ENCODE measurements around the gene ZFYVE27.

Gene ZFYVE27

GRCh38 chr10:97733256-97733655, 3.7 kb upstream of the ZFYVE27 start:
- no peak overlapping the region for H3K9ac ChIP-seq (ENCODE audit: low read depth, low read length)
- peaks cover 11% of the 10 kb centered on the region for H3K9me3 ChIP-seq (ENCODE audit: insufficient read depth, low read depth, low read length)
- WGBS: 90% methylated on average over 5 of the region's 5 CpGs
- no peaks in the 10 kb centered on the region for H3K36me3 ChIP-seq (ENCODE audit: insufficient read depth, low read length)
- no peak overlapping the region for H3K4me3 ChIP-seq (ENCODE audit: low read length)
- peaks cover 4% of the 10 kb centered on the region; the same call in 1 of the 2 replicates for H3K4me1 ChIP-seq (ENCODE audit: insufficient read depth, low read length)
- H3K27me3 ChIP-seq (ENCODE audit: insufficient read depth, low read length): peaks cover 25% of the 10 kb centered on the region
- no peak overlapping the region for H3K27ac ChIP-seq (ENCODE audit: low read depth, low read length)

GRCh38 chr10:97734021-97734420, 2.9 kb upstream of the ZFYVE27 start:
- H3K4me1 ChIP-seq (ENCODE audit: insufficient read depth, low read length): peaks cover 4% of the 10 kb centered on the region; the same call in 1 of the 2 replicates
- peaks cover 25% of the 10 kb centered on the region for H3K27me3 ChIP-seq (ENCODE audit: insufficient read depth, low read length)
- peaks cover 7% of the 10 kb centered on the region for H3K36me3 ChIP-seq (ENCODE audit: insufficient read depth, low read length)
- peaks cover 11% of the 10 kb centered on the region for H3K9me3 ChIP-seq (ENCODE audit: insufficient read depth, low read depth, low read length)
- H3K4me3 ChIP-seq (ENCODE audit: low read length): no peak overlapping the region
- H3K9ac ChIP-seq (ENCODE audit: low read depth, low read length): no peak overlapping the region
- H3K27ac ChIP-seq (ENCODE audit: low read depth, low read length): no peak overlapping the region
- 86% methylated on average over 6 of the region's 6 CpGs for WGBS

- no peak overlapping the region for H3K4me3 ChIP-seq (ENCODE audit: low read length)
- H3K4me1 ChIP-seq (ENCODE audit: insufficient read depth, low read length): peaks cover 4% of the 10 kb centered on the region; the same call in 1 of the 2 replicates
- no peak overlapping the region for H3K27ac ChIP-seq (ENCODE audit: low read depth, low read length)
- peaks cover 11% of the 10 kb centered on the region for H3K9me3 ChIP-seq (ENCODE audit: insufficient read depth, low read depth, low read length)
- WGBS: 79% methylated on average over 13 of the region's 13 CpGs
- no peak overlapping the region for H3K9ac ChIP-seq (ENCODE audit: low read depth, low read length)
- H3K27me3 ChIP-seq (ENCODE audit: insufficient read depth, low read length): peaks cover 25% of the 10 kb centered on the region
- H3K36me3 ChIP-seq (ENCODE audit: insufficient read depth, low read length): peaks cover 28% of the 10 kb centered on the region
These were observed 476 bp upstream of the ZFYVE27 start for GRCh38 chr10:97736403-97736901.

- Histone ChIP-seq H3K27me3 (ENCODE audit: insufficient read depth, low read length) (peaks cover 25% of the 10 kb centered on the region), H3K27ac (ENCODE audit: low read depth, low read length) (peak overlapping the region; percentile 82; the same call in 1 of the 2 replicates), H3K4me3 (ENCODE audit: low read length) (peak overlapping the region; percentile 77), H3K36me3 (ENCODE audit: insufficient read depth, low read length) (peaks cover 34% of the 10 kb centered on the region), H3K9me3 (ENCODE audit: insufficient read depth, low read depth, low read length) (peaks cover 11% of the 10 kb centered on the region), H3K4me1 (ENCODE audit: insufficient read depth, low read length) (peaks cover 4% of the 10 kb centered on the region; the same call in 1 of the 2 replicates), H3K9ac (ENCODE audit: low read depth, low read length) (peak overlapping the region; percentile 75)
- WGBS: 30% methylated on average over 14 of the region's 14 CpGs
These were observed 890 bp downstream of the ZFYVE27 start for GRCh38 chr10:97737770-97738265.

GRCh38 chr10:97738616-97739015, 1.7 kb downstream of the ZFYVE27 start:
- Histone ChIP-seq H3K36me3 (ENCODE audit: insufficient read depth, low read length) (peaks cover 41% of the 10 kb centered on the region), H3K27ac (ENCODE audit: low read depth, low read length) (no peak overlapping the region), H3K4me3 (ENCODE audit: low read length) (0 out of 2 replicates have a peak overlapping the region, but pooled peaks have one; percentile 77), H3K9me3 (ENCODE audit: insufficient read depth, low read depth, low read length) (peaks cover 11% of the 10 kb centered on the region), H3K9ac (ENCODE audit: low read depth, low read length) (no peak overlapping the region), H3K27me3 (ENCODE audit: insufficient read depth, low read length) (peaks cover 25% of the 10 kb centered on the region), H3K4me1 (ENCODE audit: insufficient read depth, low read length) (peaks cover 4% of the 10 kb centered on the region; the same call in 1 of the 2 replicates)
- 96% methylated on average over 4 of the region's 4 CpGs for WGBS

GRCh38 chr10:97740613-97741012, 3.7 kb downstream of the ZFYVE27 start:
- Histone ChIP-seq H3K4me1 (ENCODE audit: insufficient read depth, low read length) (peaks cover 4% of the 10 kb centered on the region; the same call in 1 of the 2 replicates), H3K9me3 (ENCODE audit: insufficient read depth, low read depth, low read length) (peaks cover 11% of the 10 kb centered on the region), H3K27me3 (ENCODE audit: insufficient read depth, low read length) (peaks cover 11% of the 10 kb centered on the region), H3K4me3 (ENCODE audit: low read length) (no peak overlapping the region), H3K36me3 (ENCODE audit: insufficient read depth, low read length) (peaks cover 60% of the 10 kb centered on the region), H3K27ac (ENCODE audit: low read depth, low read length) (no peak overlapping the region), H3K9ac (ENCODE audit: low read depth, low read length) (no peak overlapping the region)
- 85% methylated on average over 2 of the region's 2 CpGs for WGBS

GRCh38 chr10:97743169-97743943, 6.4 kb downstream of the ZFYVE27 start:
- Histone ChIP-seq H3K4me3 (ENCODE audit: low read length) (no peak overlapping the region), H3K27me3 (ENCODE audit: insufficient read depth, low read length) (no peaks in the 10 kb centered on the region), H3K9ac (ENCODE audit: low read depth, low read length) (no peak overlapping the region), H3K9me3 (ENCODE audit: insufficient read depth, low read depth, low read length) (no peaks in the 10 kb centered on the region), H3K27ac (ENCODE audit: low read depth, low read length) (no peak overlapping the region), H3K36me3 (ENCODE audit: insufficient read depth, low read length) (peaks cover 84% of the 10 kb centered on the region), H3K4me1 (ENCODE audit: insufficient read depth, low read length) (no peaks in the 10 kb centered on the region)
- 93% methylated on average over 10 of the region's 10 CpGs for WGBS

GRCh38 chr10:97744405-97745035, 7.6 kb downstream of the ZFYVE27 start:
- Histone ChIP-seq H3K27me3 (ENCODE audit: insufficient read depth, low read length) (no peaks in the 10 kb centered on the region), H3K36me3 (ENCODE audit: insufficient read depth, low read length) (peaks cover 84% of the 10 kb centered on the region), H3K4me3 (ENCODE audit: low read length) (no peak overlapping the region), H3K9me3 (ENCODE audit: insufficient read depth, low read depth, low read length) (no peaks in the 10 kb centered on the region), H3K4me1 (ENCODE audit: insufficient read depth, low read length) (no peaks in the 10 kb centered on the region), H3K27ac (ENCODE audit: low read depth, low read length) (no peak overlapping the region), H3K9ac (ENCODE audit: low read depth, low read length) (no peak overlapping the region)
- 93% methylated on average over 14 of the region's 15 CpGs for WGBS

- no peak overlapping the region for H3K27ac ChIP-seq (ENCODE audit: low read depth, low read length)
- no peaks in the 10 kb centered on the region for H3K4me1 ChIP-seq (ENCODE audit: insufficient read depth, low read length)
- H3K4me3 ChIP-seq (ENCODE audit: low read length): no peak overlapping the region
- no peaks in the 10 kb centered on the region for H3K9me3 ChIP-seq (ENCODE audit: insufficient read depth, low read depth, low read length)
- no peak overlapping the region for H3K9ac ChIP-seq (ENCODE audit: low read depth, low read length)
- no peaks in the 10 kb centered on the region for H3K27me3 ChIP-seq (ENCODE audit: insufficient read depth, low read length)
- H3K36me3 ChIP-seq (ENCODE audit: insufficient read depth, low read length): peaks cover 92% of the 10 kb centered on the region
- WGBS: 97% methylated on average over 1 of the region's 1 CpG
These were observed 10.6 kb downstream of the ZFYVE27 start for GRCh38 chr10:97747573-97747972.

GRCh38 chr10:97748116-97748515, 11.2 kb downstream of the ZFYVE27 start:
- H3K27me3 ChIP-seq (ENCODE audit: insufficient read depth, low read length): no peaks in the 10 kb centered on the region
- no peaks in the 10 kb centered on the region for H3K4me1 ChIP-seq (ENCODE audit: insufficient read depth, low read length)
- WGBS: 93% methylated on average over 10 of the region's 10 CpGs
- no peak overlapping the region for H3K4me3 ChIP-seq (ENCODE audit: low read length)
- H3K9me3 ChIP-seq (ENCODE audit: insufficient read depth, low read depth, low read length): no peaks in the 10 kb centered on the region
- no peak overlapping the region for H3K9ac ChIP-seq (ENCODE audit: low read depth, low read length)
- H3K36me3 ChIP-seq (ENCODE audit: insufficient read depth, low read length): peaks cover 94% of the 10 kb centered on the region
- no peak overlapping the region for H3K27ac ChIP-seq (ENCODE audit: low read depth, low read length)

GRCh38 chr10:97752956-97753355, 16.0 kb downstream of the ZFYVE27 start:
- WGBS: 96% methylated on average over 18 of the region's 18 CpGs
- H3K27me3 ChIP-seq (ENCODE audit: insufficient read depth, low read length): no peaks in the 10 kb centered on the region
- H3K36me3 ChIP-seq (ENCODE audit: insufficient read depth, low read length): peaks cover 92% of the 10 kb centered on the region
- no peak overlapping the region for H3K27ac ChIP-seq (ENCODE audit: low read depth, low read length)
- H3K9me3 ChIP-seq (ENCODE audit: insufficient read depth, low read depth, low read length): no peaks in the 10 kb centered on the region
- H3K9ac ChIP-seq (ENCODE audit: low read depth, low read length): no peak overlapping the region
- no peak overlapping the region for H3K4me3 ChIP-seq (ENCODE audit: low read length)
- H3K4me1 ChIP-seq (ENCODE audit: insufficient read depth, low read length): no peaks in the 10 kb centered on the region
